ENCODE measurements around the gene RELN.

The RELN gene

GRCh38 chr7:103664577-103664976 lies 324.9 kb downstream of the RELN start:
- no peak overlapping the region for H3K9ac ChIP-seq (ENCODE audit: low read depth, low read length)
- peaks cover 6% of the 10 kb centered on the region; the same call in 1 of the 2 replicates for H3K4me1 ChIP-seq (ENCODE audit: insufficient read depth, low read length)
- no peaks in the 10 kb centered on the region for H3K9me3 ChIP-seq (ENCODE audit: control insufficient read depth, insufficient read depth, low read length)
- no peaks in the 10 kb centered on the region for H3K36me3 ChIP-seq (ENCODE audit: insufficient read depth, low read length)

DNA sequence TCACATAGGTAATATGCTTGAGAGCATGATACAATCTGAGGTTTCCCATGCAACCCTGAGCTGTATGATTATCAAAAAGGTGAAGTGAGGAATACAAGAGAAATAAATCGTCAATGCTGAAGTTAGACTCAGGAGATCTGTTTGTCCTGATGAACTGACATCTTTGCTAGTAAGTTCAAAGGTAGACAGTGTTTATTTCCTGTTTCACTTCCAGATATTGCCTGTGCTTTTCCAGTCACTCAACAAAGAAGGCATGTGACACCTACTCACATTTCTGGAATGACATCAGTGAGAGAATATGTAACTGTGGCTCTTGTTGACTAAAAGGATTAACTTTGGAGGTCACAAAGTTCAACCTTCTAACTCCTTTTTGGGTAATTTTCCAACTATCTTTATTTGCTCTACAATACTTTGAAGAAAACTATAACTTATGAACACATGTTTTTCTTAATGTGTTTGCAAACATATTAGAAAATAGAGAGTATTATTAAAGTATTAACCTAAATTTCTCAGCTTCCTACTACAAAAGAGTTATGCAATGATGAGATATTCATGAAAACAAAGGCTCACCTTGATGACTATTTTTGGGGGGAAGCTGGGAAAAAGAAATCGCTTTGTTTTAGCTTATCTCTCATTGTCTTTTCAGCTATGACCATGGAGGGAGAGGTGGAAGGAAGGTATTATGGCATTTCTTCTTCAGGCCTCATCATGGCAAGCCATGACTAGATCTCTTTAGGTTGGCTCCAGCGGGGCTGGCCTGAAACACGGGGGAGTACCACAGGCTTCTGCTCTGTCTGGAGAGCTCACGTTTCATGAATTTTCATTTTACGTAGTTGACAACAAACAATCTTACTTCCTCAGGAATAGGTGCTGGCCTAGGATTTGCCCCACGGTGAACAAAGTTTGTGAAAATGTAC lies 328.7 kb downstream of the RELN start:
- Histone ChIP-seq H3K9ac (ENCODE audit: low read depth, low read length) (no peak overlapping the region), H3K4me1 (ENCODE audit: insufficient read depth, low read length) (peaks cover 6% of the 10 kb centered on the region; the same call in 1 of the 2 replicates), H3K36me3 (ENCODE audit: insufficient read depth, low read length) (no peaks in the 10 kb centered on the region), H3K9me3 (ENCODE audit: control insufficient read depth, insufficient read depth, low read length) (no peaks in the 10 kb centered on the region)

- H3K36me3 ChIP-seq (ENCODE audit: insufficient read depth, low read length): no peaks in the 10 kb centered on the region
- peaks cover 6% of the 10 kb centered on the region; the same call in 1 of the 2 replicates for H3K4me1 ChIP-seq (ENCODE audit: insufficient read depth, low read length)
- no peak overlapping the region for H3K9ac ChIP-seq (ENCODE audit: low read depth, low read length)
- H3K9me3 ChIP-seq (ENCODE audit: control insufficient read depth, insufficient read depth, low read length): no peaks in the 10 kb centered on the region
These were observed 331.1 kb downstream of the RELN start for GRCh38 chr7:103658055-103659005.

DNA sequence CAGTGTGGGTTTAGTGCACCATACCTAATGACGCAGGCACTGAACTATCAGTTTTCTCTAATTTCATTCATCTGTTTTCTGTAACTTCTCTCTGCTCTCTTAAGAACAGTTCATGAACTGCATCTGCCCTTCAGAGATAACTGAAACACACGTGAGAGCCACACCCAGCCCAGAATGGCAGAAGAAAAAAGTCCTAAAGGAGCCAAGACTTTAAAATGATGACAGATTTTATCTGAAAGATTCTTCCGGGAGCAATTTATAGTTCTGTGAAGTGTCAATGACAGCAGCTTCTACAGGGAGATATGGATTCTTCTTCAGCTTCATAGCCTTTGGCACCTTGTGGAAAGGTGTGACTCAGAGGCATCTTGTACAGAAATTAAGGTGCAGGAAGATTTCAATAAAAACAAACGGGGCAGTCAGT lies 332.0 kb downstream of the RELN start:
- Histone ChIP-seq H3K36me3 (ENCODE audit: insufficient read depth, low read length) (no peaks in the 10 kb centered on the region), H3K9ac (ENCODE audit: low read depth, low read length) (no peak overlapping the region), H3K4me1 (ENCODE audit: insufficient read depth, low read length) (peaks cover 6% of the 10 kb centered on the region; the same call in 1 of the 2 replicates), H3K9me3 (ENCODE audit: control insufficient read depth, insufficient read depth, low read length) (no peaks in the 10 kb centered on the region)

GRCh38 chr7:103656221-103656620 lies 333.2 kb downstream of the RELN start:
- Histone ChIP-seq H3K9ac (ENCODE audit: low read depth, low read length) (no peak overlapping the region), H3K36me3 (ENCODE audit: insufficient read depth, low read length) (no peaks in the 10 kb centered on the region), H3K9me3 (ENCODE audit: control insufficient read depth, insufficient read depth, low read length) (no peaks in the 10 kb centered on the region), H3K4me1 (ENCODE audit: insufficient read depth, low read length) (peaks cover 6% of the 10 kb centered on the region; the same call in 1 of the 2 replicates)

DNA sequence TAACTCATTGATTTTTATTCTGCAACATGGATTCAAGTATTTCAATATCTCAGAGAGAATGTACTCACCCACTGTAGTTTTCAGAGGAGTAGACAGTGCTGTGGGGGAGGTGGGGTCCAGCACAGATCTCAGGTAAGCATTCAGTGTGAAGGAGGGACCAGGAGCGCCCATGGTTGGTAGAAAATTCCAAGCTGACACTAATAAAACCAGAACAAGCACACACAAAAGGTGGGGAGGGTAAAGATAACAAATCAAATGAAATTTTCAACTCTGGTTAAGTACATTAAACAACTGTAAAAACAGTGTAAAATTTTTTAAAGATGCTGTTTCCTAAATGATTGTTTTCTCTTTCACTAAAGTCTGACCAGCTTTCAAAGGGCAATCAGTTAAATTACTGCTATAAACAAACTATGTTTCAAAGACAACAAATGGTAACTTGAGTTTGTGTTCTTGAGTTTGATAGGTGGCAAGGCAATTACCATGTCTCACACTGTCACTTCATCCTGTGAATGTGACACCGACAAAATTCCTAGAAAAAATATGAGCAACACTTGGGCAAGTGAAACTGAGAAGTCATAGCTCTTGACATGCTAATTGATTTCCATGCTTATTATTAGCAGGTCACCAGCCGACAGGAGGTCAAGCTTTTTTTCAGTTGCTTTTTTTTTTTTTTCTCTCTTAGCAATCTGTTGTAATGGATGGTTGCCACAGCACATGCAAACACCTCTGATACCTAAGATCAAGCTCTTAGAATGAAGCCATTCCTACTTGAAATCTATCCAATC lies 337.7 kb downstream of the RELN start:
- Histone ChIP-seq H3K9ac (ENCODE audit: low read depth, low read length) (no peak overlapping the region), H3K4me1 (ENCODE audit: insufficient read depth, low read length) (no peaks in the 10 kb centered on the region), H3K9me3 (ENCODE audit: control insufficient read depth, insufficient read depth, low read length) (no peaks in the 10 kb centered on the region), H3K36me3 (ENCODE audit: insufficient read depth, low read length) (no peaks in the 10 kb centered on the region)

DNA sequence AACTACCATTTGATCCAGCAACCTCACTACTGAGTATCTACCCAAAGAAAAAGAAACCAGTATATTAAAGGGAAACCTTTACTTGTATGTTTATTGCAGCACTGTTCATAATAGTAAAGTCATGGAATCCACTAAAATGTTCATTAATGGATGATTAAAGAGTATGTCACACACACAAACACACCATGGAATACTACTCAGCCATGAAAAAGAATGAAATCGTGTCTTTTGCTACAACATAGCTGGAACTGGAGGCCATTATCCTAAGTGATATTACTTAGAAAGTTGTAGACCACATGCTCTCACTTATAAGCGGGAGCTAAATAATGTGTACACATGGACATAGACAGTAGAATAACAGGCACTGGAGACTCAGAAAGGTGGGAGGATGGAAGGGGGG lies 340.4 kb downstream of the RELN start:
- Histone ChIP-seq H3K4me1 (ENCODE audit: insufficient read depth, low read length) (no peaks in the 10 kb centered on the region), H3K36me3 (ENCODE audit: insufficient read depth, low read length) (no peaks in the 10 kb centered on the region), H3K9me3 (ENCODE audit: control insufficient read depth, insufficient read depth, low read length) (no peaks in the 10 kb centered on the region), H3K9ac (ENCODE audit: low read depth, low read length) (no peak overlapping the region)

DNA sequence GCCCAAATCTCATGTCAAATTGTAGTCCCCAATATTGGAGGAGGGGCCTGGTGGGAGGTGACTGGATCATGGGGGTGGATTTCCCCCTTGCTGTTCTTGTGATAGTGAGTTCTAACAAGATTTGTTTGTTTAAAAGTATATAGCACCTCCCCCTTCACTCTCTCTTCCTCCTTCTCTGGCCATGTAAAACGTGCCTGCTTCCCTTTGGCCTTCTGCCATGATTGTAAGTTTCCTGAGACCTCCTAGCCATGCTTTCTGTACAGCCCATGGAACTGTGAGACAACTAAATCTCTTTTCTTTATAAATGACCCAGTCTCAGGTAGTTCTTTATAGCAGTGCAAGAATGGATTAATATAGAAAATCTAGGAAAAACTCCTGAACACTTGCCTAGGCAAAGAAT lies 341.3 kb downstream of the RELN start:
- Histone ChIP-seq H3K9ac (ENCODE audit: low read depth, low read length) (no peak overlapping the region), H3K9me3 (ENCODE audit: control insufficient read depth, insufficient read depth, low read length) (no peaks in the 10 kb centered on the region), H3K4me1 (ENCODE audit: insufficient read depth, low read length) (no peaks in the 10 kb centered on the region), H3K36me3 (ENCODE audit: insufficient read depth, low read length) (no peaks in the 10 kb centered on the region)

GRCh38 chr7:103644319-103644718 lies 345.1 kb downstream of the RELN start:
- Histone ChIP-seq H3K9ac (ENCODE audit: low read depth, low read length) (no peak overlapping the region), H3K9me3 (ENCODE audit: control insufficient read depth, insufficient read depth, low read length) (no peaks in the 10 kb centered on the region), H3K4me1 (ENCODE audit: insufficient read depth, low read length) (no peaks in the 10 kb centered on the region), H3K36me3 (ENCODE audit: insufficient read depth, low read length) (no peaks in the 10 kb centered on the region)

GRCh38 chr7:103640031-103640779 lies 349.3 kb downstream of the RELN start:
- Histone ChIP-seq H3K9ac (ENCODE audit: low read depth, low read length) (no peak overlapping the region), H3K9me3 (ENCODE audit: control insufficient read depth, insufficient read depth, low read length) (no peaks in the 10 kb centered on the region), H3K36me3 (ENCODE audit: insufficient read depth, low read length) (no peaks in the 10 kb centered on the region), H3K4me1 (ENCODE audit: insufficient read depth, low read length) (no peaks in the 10 kb centered on the region)

- no peaks in the 10 kb centered on the region for H3K4me1 ChIP-seq (ENCODE audit: insufficient read depth, low read length)
- no peaks in the 10 kb centered on the region for H3K36me3 ChIP-seq (ENCODE audit: insufficient read depth, low read length)
- no peaks in the 10 kb centered on the region for H3K9me3 ChIP-seq (ENCODE audit: control insufficient read depth, insufficient read depth, low read length)
- no peak overlapping the region for H3K9ac ChIP-seq (ENCODE audit: low read depth, low read length)
These were observed 351.7 kb downstream of the RELN start for GRCh38 chr7:103637726-103638125.

DNA sequence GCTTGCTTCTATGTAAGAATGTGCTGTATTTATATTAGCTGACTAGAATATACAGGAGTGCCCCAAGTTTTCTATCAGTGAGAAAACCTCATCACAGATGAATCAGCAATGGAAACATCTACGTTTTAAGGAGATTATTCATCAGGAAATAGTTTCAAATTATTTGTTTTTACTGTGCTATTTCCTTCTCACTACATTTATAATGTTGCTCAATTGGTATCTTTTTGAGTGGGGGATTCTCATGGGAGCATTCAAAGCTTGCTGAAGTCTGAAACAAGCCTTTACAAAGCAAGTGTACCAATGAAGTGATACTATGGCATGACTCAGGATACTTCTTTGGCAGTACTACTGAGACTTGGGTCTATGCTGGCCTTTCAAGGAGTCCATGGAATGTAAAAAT lies 352.4 kb downstream of the RELN start:
- H3K9ac ChIP-seq (ENCODE audit: low read depth, low read length): no peak overlapping the region

DNA sequence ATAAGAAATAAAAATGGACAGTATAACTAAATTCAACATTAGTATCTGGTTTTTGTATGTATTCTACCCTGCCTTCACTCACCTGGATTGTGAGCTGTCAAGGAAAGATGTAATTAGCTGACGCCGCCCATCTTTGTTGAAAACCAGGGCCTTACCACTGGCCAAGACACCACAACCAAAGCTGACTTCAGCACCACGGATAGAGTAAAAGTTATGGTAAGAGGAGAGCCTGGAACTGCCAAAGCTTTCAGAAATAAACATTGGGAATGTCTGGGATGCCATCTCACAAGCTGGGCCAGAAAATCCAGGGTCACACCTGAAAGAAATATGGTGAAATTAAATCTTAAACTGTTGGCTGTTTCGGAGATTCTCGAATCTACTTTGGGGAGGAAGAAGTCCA lies 353.3 kb downstream of the RELN start:
- Histone ChIP-seq H3K9me3 (ENCODE audit: control insufficient read depth, insufficient read depth, low read length) (no peaks in the 10 kb centered on the region), H3K9ac (ENCODE audit: low read depth, low read length) (no peak overlapping the region), H3K4me1 (ENCODE audit: insufficient read depth, low read length) (no peaks in the 10 kb centered on the region), H3K36me3 (ENCODE audit: insufficient read depth, low read length) (no peaks in the 10 kb centered on the region)

More for the DNA sequence above, 352.4 kb downstream of the RELN start:
- no peaks in the 10 kb centered on the region for H3K36me3 ChIP-seq (ENCODE audit: insufficient read depth, low read length)
- no peaks in the 10 kb centered on the region for H3K4me1 ChIP-seq (ENCODE audit: insufficient read depth, low read length)
- no peaks in the 10 kb centered on the region for H3K9me3 ChIP-seq (ENCODE audit: control insufficient read depth, insufficient read depth, low read length)

Measured in ES-I3 (cell line).